ENCODE measurements around the gene PPP3CA.

Gene PPP3CA

DNA sequence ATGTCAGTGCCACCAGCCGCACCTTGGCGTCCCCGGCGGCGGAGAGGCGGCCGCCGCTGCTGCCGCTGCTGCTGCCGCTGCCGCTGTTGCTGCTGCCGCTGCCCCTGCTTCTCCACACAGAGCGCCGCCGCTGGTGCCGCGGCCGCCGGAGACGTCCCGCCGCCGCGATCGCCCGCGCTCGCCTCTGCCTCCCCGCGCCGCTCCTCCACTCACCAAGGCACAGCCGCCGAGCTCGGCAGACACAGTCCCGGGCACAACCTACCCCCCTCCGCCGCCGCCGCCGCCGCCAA, at the start of gene PPP3CA:
PPP3CA (minus strand) TSS at position 260 of the 290 bp plus-strand sequence.
- DNase-seq (ENCODE audit: low read depth in 2 of 3, low spot score in 2 of 3), result no peak

DNA sequence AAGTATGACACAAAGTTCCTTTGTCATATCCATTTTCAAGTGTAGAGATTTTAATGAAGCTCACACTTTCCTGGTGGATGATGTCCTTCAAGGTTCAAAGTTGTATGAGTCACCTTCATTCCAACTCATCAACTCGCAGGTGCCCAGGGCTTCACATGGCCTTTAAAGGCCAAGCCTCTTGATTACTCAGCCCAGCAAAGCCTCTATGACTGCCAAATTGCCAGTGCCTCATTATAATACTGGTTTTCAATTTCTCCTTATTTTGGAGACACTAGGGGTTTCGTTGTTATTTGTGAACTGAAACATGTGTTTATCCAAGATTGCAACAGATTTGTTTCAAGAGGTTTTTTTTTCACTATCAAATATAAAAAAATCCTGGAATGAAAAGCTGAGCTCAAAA, 45.9 kb upstream of the PPP3CA start:
- DNase-seq (ENCODE audit: low read depth in 2 of 3, low spot score in 2 of 3), result no peak

DNA sequence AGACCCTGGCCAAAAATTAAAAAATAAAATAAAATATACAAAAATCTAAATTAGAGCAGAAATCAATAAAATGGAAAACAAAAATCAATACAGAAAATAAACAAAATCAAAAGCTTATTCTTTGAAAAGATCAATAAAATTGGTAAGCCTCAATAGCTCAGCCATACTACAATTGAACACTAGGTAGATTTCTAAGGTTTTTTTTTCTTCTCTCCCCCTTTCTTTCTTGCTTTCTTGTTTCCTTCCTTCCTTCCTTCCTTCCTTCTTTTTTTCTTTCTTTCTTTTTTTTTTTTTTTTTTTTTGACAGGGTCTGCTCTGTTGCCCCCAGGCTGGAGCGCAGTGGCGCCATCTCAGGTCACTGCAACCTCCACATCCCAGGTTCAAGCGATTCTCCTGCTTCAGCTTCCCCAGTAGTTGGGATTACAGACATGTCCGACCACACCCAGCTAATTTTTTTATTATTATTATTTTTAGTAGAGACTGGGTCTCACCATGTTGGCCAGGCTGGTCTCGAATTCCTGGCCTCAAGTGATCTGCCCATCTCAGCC, 23.4 kb upstream of the PPP3CA start:
- no peak for DNase-seq (ENCODE audit: low read depth in 2 of 3, low spot score in 2 of 3)

DNA sequence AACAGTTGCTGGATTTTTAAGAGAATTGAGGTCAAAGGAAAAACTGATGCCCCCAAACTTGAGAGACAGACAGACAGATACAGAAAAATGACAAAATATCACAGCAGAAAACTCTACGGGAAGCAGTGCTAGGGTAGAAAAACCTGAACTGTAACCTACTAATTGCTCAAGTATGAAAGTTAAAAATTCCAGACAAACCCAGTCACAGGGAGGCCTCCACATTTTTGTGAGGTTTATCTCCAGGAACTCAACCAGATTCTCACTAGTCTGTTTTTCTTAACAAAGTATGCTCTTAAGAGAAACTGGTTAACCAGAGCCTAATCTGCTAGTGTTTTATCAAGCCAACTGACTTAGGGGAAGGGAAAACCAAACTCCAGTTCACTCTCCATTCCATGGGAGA, 19.9 kb upstream of the PPP3CA start:
- no peak for DNase-seq (ENCODE audit: low read depth in 2 of 3, low spot score in 2 of 3)

DNA sequence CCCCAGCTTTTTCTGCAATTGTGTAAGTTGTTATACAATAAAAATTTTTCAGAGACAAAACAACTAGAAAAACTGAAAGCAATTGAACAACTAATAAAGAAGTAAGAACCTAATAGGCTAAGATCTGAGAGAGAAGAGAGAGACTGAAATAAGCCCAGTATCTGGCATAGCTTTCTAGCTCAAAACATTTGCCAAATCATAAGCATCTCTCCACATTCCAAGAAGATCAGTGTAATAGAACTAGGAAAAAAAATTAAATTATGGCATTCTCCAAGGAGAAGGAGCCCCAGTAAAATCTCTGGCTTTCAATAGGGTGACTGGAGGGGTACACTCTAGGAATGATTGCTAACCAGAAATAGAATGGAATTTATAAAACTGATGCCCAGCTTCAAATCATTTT, 19.0 kb upstream of the PPP3CA start:
- no peak for DNase-seq (ENCODE audit: low read depth in 2 of 3, low spot score in 2 of 3)

DNA sequence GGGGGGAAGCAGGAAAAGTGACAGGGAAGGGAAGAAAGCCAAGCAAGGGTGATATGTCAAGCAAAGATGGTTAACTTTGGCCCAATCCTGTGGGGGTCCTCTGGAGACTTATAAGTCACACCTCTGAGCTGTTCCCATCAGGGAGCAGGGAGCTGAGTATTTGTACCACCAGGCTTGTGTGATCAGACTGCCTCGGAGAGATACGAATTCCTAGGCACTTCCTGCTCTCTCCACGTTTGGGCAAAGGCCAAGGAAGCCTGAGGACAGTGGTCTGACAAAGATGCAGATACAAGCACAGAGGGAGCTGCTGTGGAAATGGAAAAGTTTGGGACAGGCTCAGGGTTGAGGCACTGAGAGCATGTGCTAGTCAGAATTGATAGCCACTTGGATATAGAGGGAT, 10.4 kb upstream of the PPP3CA start:
- DNase-seq (ENCODE audit: low read depth in 2 of 3, low spot score in 2 of 3), result no peak

DNA sequence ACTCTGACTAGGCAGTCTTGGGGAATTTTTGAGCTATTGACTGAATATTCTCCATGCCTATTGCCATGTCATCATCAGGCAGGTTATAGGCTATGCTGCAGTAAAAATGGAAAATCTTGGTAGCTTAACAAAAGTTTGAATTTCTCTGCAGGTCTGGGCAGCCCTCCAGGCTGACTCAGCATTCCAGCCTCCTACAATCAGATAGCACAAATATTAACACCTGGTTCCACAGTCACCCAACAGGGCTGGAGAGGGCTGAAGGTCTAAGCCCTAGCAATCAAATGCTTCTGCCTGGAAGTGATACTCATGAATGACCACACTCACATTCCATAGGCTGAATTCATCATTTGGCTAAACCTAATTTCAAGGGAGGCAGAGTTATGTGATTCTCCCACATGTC, 9.6 kb upstream of the PPP3CA start:
- no peak for DNase-seq (ENCODE audit: low read depth in 2 of 3, low spot score in 2 of 3)

DNA sequence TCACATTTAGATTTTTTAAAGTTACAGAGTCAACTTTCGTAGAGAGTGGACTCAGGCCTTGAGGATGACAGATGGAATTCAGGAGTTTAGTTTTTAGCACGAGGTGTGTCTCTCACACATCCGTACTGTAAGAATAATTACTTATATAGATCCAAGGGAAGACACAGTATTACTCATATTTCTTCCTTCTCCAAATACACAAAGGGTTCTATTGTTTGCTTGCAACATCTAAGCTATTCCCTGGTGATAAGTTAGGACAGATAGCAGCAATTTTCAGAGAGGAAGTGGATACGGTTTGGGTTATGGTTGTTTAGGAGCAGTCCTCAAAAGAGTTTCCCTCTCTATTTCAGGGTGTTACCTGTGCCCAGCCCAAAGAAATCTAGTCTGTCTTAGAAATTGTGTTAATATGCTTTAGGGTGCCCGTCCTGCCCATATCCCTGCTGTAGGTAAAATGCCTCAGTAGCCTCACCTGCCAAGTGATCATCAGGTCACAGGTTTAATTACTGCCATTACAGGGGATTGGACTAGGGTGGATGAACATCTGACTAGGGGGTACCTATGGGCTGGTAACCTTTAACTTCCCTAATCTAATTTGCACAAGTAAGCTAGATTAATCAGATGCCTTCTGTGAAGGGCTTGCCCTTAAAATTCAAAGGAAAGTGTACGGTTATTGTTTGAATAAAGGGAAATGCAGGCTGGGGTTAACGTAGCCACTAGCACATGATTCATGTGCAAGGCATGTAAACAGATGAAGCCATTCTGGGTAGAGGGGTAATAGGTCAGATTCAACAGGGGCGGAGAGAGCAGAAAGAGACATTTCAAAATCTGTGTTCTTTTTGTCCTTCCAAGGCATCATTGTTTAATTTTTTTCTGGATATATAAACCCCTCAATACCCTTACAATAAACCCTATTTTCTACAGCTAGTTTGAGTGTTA, 8.7 kb upstream of the PPP3CA start:
- DNase-seq (ENCODE audit: low read depth in 2 of 3, low spot score in 2 of 3), result no peak

DNA sequence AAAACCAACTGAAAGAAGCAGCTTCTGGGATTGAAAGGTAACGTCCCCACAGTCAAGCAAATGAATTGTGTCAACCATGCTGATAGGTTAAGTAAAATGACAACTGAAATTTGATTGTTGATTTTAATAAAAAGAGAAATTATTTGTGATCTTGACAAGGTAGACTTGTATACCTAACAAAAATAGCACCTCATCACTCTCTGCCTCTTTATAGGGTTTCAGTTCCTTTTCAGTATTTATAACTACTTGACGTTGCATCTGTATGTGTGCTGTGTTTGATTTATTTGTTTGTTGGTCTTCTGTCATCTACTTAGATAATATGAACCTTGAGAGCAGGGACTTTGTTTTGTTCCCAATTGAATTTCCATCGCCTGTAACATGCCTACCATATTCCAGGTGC, 7.9 kb upstream of the PPP3CA start:
- DNase-seq (ENCODE audit: low read depth in 2 of 3, low spot score in 2 of 3), result no peak

DNA sequence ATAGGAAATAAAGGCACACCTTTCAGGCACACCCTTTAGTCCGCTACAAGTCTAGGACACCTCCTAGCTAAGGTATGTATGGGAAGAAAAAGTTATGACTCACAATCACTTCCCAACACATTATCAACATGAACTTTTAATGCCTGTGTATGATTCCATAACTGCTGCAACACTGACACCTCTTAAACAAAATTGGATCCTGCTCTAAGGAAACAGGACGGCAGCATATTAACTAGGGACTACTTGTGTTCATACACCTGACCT, 2.4 kb upstream of the PPP3CA start:
- no peak for DNase-seq (ENCODE audit: low read depth in 2 of 3, low spot score in 2 of 3)

DNA sequence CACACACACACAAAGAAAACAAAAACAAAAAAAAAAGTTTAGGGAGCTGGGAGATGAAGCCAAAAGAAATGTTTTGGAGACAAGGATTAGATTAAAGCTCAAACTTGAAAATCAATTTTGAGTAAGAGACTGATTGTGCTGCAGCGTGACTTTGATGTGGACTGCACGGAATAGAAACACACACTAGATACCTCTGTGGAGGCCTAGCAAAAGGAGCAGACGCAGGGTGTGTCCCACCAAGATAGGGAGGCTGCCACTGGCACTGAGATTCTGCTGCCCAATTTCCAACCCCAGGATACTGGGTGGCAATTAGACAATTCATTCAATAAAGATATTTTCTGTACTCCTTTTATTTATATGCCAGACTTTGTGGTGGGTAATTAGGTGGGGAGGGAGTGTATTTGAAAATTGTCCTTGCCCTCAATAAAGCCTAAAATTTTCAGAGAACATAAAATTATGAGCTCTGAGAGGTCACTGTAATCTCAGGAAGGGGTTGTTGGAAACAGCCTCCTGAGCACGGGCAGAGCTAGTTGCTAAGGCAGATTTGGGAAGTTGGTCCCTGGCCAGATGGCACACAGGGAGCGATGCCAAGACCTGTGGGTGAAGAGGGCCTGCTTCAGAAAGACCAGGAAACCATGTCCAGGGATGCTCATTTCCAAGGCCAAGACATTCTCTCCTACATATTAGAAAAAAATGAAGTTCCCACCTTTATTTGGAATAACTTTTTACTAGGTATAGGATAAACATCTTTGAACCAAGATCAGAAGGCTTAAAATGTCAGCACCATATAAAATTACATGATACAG, 1.9 kb upstream of the PPP3CA start:
- no peak for DNase-seq (ENCODE audit: low read depth in 2 of 3, low spot score in 2 of 3)

DNA sequence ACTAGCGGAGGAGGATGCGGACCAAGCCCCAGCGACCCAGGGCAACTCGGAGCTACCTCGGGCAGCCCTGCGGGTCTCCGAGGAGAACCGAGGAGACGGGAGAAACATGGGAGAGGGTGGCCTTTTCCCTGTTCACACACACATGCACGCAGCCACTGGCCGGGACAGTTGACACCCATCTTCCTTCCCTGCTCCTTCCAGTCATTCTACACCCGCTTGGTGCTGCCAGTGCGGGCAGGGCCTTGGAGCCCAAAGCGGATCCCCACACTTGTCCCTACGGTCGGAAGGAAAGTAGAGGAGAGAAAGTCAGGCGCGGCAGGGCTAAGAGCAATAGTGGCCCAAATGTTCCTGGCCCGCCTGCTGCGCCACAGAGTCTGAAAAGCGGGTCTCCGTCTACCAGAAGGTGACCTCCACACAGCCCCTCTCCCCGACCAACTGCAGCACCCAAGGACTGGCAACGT, 1.1 kb upstream of the PPP3CA start:
- DNase-seq (ENCODE audit: low read depth in 2 of 3, low spot score in 2 of 3), result peak in 1 of 3 experiments; percentile 18

DNA sequence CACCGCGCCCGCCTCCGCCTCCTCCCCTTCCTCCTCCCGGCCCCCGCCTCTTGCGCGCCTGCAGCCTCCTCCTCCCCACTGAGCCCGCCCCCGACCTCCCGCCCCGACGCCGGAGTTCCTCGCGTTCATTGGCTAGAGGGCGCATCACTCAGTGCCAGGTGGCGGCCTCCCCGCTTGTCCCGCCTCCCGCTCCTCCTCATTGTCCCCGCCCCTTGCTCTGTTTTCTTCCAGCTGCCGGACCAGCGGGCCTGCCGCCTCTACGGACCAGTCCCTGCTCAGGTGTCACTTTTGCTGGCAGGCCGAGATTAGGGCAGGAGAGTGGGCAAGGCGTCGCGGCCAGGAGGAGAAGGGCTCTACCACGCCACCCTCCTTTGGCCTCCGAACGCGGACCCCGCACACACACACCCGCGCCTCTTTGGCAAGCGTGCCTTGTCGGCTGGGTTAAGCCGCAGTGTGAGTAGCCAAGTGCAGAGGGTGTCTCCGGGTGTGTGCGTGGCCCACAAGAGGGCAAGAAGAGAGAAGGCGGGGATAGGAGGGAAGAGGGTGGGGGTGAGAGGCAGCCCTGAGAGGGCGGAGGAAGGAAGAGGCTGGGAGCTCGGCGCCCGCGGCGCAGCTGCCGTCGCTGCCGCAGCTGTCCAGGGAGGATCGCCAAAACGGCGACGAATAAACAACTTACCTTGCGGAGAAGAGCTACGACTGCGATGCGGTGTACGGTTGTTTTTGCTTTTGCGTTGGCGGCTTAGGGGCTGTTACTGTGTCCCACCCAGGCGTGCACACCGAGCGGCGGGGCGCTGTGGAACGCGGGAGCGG, 436 bp upstream of the PPP3CA start:
- DNase-seq (ENCODE audit: low read depth in 2 of 3, low spot score in 2 of 3), result peak; percentile 93 to 98 (median 94)

DNA sequence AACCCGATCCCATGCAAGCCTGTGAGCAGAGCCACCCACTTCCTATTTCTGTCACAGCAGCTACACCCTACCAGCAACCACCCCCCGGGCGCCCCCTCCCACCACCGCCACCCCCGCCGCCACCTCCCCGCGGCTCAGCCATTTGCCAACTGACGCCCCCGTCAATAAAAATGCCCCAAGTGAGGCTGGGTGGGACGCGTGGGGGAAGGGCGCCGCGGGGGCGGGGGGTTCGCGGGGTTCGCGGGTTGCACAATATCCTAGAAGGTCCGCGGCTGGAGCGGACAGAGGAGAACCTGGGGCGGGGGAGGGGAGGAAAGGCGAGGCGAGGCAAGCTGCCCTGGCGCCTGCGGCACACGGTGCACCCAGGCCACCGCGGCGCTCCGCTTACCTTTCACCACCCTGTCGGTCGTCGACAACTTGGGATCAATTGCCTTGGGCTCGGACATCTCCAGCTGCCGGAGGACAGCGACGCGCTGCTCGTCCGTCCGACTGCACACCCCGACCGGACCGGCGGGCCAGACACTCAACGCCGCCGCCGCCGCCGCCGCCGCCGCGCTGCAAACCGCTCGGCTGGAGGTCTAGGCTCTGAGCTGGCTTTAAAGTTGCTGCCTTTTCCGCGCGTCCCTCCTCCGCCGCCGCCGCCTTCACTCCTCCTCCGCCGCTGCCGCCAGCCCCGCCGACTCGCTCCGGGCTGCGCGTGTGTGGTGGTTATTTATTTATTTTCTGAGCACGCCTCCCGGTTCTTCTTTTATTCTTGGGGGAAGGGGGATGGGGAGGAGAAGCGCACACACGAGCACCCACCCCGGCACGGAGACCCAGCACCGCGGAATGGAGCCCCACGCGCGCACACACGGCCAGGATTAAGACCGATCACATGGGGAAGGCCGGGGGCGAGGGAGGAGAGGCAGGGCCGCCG, 717 bp downstream of the PPP3CA start:
- DNase-seq (ENCODE audit: low read depth in 2 of 3, low spot score in 2 of 3), result peak; percentile 20 to 30 (median 27)

DNA sequence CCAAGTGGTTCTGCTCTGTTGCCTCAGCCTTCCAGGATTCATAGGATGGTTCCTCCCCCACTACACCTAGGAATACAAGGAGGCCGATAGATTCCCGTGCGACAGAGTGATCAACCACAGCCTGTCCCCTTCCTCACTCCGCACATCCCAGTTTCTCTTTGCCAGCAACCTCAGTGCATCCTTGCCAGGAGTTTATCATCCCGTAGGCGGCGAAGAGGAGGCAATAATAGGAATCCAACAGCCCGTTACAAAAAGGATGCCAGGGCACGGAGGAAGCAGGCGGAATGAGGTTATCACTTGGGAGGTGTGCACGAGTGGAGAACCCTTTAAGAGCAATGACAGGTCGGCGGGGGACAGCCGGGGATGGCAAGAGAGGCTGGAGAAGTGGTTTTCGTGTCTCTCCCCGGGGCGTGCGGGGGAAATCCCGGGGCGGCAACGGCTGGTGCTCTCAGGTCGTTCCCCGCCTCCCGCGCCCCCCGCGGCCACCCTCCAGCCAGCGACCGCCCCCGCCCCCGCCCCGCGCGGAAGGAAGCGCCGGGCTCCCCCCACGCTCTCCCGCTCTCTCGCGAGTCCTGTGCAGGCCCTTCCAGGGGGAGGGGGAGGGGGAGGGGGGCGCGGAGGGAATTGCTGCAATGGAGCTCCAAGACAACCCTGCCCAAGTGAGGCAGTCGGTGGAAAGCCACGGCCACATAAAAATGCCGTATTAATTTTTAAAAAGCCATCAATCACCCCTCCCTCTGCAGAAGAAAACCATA, 1.6 kb downstream of the PPP3CA start:
- peak; percentile 6 to 42 (median 17) for DNase-seq (ENCODE audit: low read depth in 2 of 3, low spot score in 2 of 3)

DNA sequence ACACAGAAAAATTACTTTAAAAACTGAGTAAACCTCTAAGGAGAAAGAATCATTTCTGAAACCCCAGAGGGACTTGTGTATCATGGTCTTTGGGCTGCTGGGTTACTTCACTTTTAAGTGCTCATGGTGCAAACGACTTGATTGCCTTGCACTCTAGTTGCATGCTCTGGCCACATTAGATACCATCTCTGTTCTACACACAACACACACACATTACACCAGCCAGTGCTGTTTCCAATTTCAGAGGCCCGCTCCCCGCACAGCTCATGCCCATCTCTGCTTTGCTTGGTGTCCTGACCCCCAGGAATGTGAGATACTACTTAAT, 2.1 kb downstream of the PPP3CA start:
- DNase-seq (ENCODE audit: low read depth in 2 of 3, low spot score in 2 of 3), result no peak

DNA sequence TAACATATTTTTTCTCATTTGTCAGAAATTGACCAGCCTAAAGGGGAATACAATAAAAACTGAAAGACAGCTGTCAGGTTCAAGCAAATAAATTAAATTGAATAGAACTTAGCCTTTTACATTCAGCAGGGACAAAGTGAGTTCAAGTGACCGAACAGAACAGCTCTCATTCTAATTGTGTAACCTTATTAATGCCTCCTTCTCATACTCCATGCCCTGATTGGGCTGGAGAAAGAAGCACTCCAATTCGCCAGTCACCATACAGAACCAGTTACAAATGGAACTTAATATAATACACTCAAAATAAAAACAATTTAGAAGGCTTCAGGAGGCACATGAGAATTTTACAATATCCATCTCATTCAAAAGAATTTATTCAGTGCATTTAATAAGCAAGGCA, 8.0 kb downstream of the PPP3CA start:
- DNase-seq (ENCODE audit: low read depth in 2 of 3, low spot score in 2 of 3), result no peak

DNA sequence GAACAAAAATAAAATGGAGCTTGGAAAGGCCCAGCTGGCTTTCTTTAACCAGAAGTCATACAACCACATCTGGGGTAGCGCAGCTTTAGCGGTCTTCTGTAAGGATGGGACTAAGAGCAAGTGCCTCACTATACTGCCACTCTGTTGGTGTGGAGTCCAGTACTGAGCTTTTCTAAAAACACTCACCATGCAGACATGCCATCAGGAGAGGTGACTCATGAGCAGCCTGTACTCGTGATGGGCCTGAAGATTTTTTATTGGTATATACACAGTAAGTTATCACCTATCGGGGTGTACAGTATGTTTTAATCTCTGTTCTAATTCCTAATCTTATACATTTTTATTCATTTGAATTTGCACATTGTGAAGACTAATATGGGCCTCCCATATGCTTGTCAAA, 9.6 kb downstream of the PPP3CA start:
- no peak for DNase-seq (ENCODE audit: low read depth in 2 of 3, low spot score in 2 of 3)

DNA sequence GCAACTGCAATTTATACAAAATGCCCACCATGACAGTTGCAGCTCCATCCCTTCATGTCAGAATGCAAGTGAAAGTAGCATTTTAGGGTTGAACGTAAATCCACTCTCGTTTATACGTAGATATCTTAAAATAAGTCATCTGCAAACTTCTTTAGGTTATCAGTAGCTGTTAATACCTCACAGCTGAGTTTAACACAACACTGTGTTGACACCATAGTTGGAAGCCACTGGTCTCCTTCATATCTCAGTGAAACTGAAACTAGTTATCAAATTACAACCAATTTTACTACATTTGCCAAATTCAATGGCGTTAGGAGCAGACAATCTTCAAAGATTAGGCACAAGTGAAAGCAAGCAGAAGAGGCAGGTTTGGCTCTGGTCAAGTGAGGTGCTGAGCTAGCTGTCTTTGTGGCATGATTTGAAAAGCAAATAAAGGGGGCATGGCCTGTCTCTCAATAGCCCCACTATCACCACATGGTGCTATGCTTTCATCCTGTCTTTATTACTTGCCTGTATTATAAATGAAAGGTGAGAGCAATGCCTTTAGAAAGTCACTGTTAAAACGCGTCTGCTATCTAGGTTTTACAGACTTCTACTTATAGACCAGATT, 12.3 kb downstream of the PPP3CA start:
- no peak for DNase-seq (ENCODE audit: low read depth in 2 of 3, low spot score in 2 of 3)

Measured in activated CD8-positive, alpha-beta memory T cell treated with anti-CD3 and anti-CD28 coated beads for 48 hours (primary cell).